Jurkat, Clone E6-1 (cell line): ENCODE data around the gene SCN1A. TPM values are rescaled to one million over a fixed set of nuclear protein-coding genes. Genes with fewer than 3 reads are reported as not detected.
"Not testable (repeated sequence)": the region's sequence is repeated elsewhere in the genome, so short reads cannot be mapped to it uniquely, and the experiment has no call there.

Source experiments
- DNase-seq: peaks from one replicate; pipeline ENCODE4 v3.0.0-alpha.2; 2011; ENCODE audit warnings: low read depth, low spot score
- H3K4me3 ChIP-seq: 2 replicates; pipeline ENCODE4 v1.5.1; 2011; ENCODE audit warnings: mild to moderate bottlenecking, low read length, control low read depth, moderate library complexity
- polyA plus RNA-seq: library from polyadenylated mRNA; unstranded; fragments of >200 nt; gene quantifications from one replicate; pipeline ENCODE4 v1.2.1, GENCODE V29; 2012; ENCODE audit warnings: missing spikeins; ENCODE audit not compliant: insufficient read length, insufficient read depth

The SCN1A gene
- not detected for polyA plus RNA-seq

- H3K4me3 ChIP-seq = no peak within 1 kb of the TSS
- DNase-seq = peak; percentile 45
These were observed at the start of gene SCN1A for GRCh38 chr2:166127217-166128155. SCN1A (minus strand) TSS chr2:166128020; CDS start chr2:166073621, 54,399 bp downstream.

- no peak overlapping the region for H3K4me3 ChIP-seq
- no peak for DNase-seq
These were observed 45.4 kb upstream of the SCN1A start for GRCh38 chr2:166173263-166173662.

GRCh38 chr2:166171216-166171615, 43.4 kb upstream of the SCN1A start:
- DNase-seq = no peak
- H3K4me3 ChIP-seq = no peak overlapping the region

GRCh38 chr2:166170356-166170755, 42.5 kb upstream of the SCN1A start:
- no peak overlapping the region for H3K4me3 ChIP-seq
- DNase-seq = no peak

- no peak overlapping the region for H3K4me3 ChIP-seq
- DNase-seq = no peak
These were observed 39.6 kb upstream of the SCN1A start for GRCh38 chr2:166167449-166167848.

GRCh38 chr2:166163775-166164174, 36.0 kb upstream of the SCN1A start:
- no peak for DNase-seq

GRCh38 chr2:166158546-166158945, 30.7 kb upstream of the SCN1A start:
- no peak for DNase-seq

More at GRCh38 chr2:166163775-166164174, 36.0 kb upstream of the SCN1A start:
- no peak overlapping the region for H3K4me3 ChIP-seq

GRCh38 chr2:166157578-166157977, 29.8 kb upstream of the SCN1A start:
- H3K4me3 ChIP-seq = no peak overlapping the region
- DNase-seq = no peak

More at GRCh38 chr2:166158546-166158945, 30.7 kb upstream of the SCN1A start:
- no peak overlapping the region for H3K4me3 ChIP-seq

- no peak for DNase-seq
- no peak overlapping the region for H3K4me3 ChIP-seq
These were observed 29.2 kb upstream of the SCN1A start for GRCh38 chr2:166156985-166157490.

- DNase-seq = no peak
- H3K4me3 ChIP-seq = no peak overlapping the region
These were observed 27.8 kb upstream of the SCN1A start for GRCh38 chr2:166155589-166155988.

GRCh38 chr2:166154685-166155338, 27.0 kb upstream of the SCN1A start:
- DNase-seq = no peak
- H3K4me3 ChIP-seq = no peak overlapping the region

GRCh38 chr2:166152064-166152463, 24.2 kb upstream of the SCN1A start:
- no peak for DNase-seq
- no peak overlapping the region for H3K4me3 ChIP-seq

- no peak overlapping the region for H3K4me3 ChIP-seq
- no peak for DNase-seq
These were observed 20.9 kb upstream of the SCN1A start for GRCh38 chr2:166148500-166149400.

GRCh38 chr2:166147883-166148282, 20.1 kb upstream of the SCN1A start:
- no peak overlapping the region for H3K4me3 ChIP-seq
- DNase-seq = no peak

- DNase-seq = no peak
- no peak overlapping the region for H3K4me3 ChIP-seq
These were observed 16.3 kb upstream of the SCN1A start for GRCh38 chr2:166144071-166144470.

- H3K4me3 ChIP-seq = no peak overlapping the region
- no peak for DNase-seq
These were observed 13.1 kb upstream of the SCN1A start for GRCh38 chr2:166140932-166141331.

GRCh38 chr2:166140475-166140874, 12.7 kb upstream of the SCN1A start:
- H3K4me3 ChIP-seq = no peak overlapping the region
- DNase-seq = no peak

- not testable (repeated sequence) for H3K4me3 ChIP-seq, DNase-seq
These were observed 11.7 kb upstream of the SCN1A start for GRCh38 chr2:166139479-166139878.

GRCh38 chr2:166138667-166139066, 10.8 kb upstream of the SCN1A start:
- DNase-seq = no peak

More at GRCh38 chr2:166138667-166139066, 10.8 kb upstream of the SCN1A start:
- H3K4me3 ChIP-seq = no peak overlapping the region
